HL-60 (cell line): ENCODE data around the gene INSIG2.

ENCODE experiments used
- GABPA ChIP-seq: IDR thresholded peaks from 2 replicates; pipeline ENCODE4 v1.6.1; 2012; ENCODE audit warnings: low read depth
- TF ChIP-seq, protein P1 (sequence below): IDR thresholded peaks from one replicate; pipeline ENCODE4 v1.5.1; 2011; ENCODE audit warnings: low read length, control low read depth, inconsistent platforms; ENCODE audit not compliant: insufficient read depth

DNA sequence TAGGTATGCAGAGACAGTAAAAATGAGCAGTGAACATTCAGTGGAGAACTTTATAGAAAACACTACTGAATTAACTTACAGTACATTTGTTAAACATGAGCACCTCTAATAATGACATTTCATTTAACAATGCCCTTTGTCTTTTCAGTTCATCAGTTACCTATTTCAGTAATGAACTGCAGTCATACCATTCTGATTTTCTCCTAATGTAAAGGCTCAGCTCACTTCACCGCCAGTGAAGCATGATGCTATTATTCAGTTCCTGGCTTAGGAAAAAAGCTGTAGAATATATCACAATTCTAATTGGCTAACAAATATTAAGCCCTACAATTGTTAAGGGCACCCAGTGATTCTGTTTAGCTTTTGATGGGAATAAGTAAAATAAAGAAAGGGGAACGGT, 37.3 kb upstream of the INSIG2 start:
- TF ChIP-seq, protein P1, sequence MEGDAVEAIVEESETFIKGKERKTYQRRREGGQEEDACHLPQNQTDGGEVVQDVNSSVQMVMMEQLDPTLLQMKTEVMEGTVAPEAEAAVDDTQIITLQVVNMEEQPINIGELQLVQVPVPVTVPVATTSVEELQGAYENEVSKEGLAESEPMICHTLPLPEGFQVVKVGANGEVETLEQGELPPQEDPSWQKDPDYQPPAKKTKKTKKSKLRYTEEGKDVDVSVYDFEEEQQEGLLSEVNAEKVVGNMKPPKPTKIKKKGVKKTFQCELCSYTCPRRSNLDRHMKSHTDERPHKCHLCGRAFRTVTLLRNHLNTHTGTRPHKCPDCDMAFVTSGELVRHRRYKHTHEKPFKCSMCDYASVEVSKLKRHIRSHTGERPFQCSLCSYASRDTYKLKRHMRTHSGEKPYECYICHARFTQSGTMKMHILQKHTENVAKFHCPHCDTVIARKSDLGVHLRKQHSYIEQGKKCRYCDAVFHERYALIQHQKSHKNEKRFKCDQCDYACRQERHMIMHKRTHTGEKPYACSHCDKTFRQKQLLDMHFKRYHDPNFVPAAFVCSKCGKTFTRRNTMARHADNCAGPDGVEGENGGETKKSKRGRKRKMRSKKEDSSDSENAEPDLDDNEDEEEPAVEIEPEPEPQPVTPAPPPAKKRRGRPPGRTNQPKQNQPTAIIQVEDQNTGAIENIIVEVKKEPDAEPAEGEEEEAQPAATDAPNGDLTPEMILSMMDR = no peak
- no peak for TF ChIP-seq GABPA
